ENCODE measurements around the gene PITX1.

PITX1 gene

GRCh38 chr5:135076801-135077200 is 42.8 kb upstream of the PITX1 start:
- TF ChIP-seq REST (IDR thresholded peaks at IDR 0.05; ENCODE audit: insufficient read depth in 1 of 2, low read depth in 2 of 2, low read length in 2 of 2) (no peak), POLR2AphosphoS5 (IDR thresholded peaks at IDR 0.05; ENCODE audit: low read depth, low read length) (no peak), SIN3A (IDR thresholded peaks at IDR 0.05; ENCODE audit: borderline replicate concordance, insufficient read depth, low read length) (no peak), TAF1 (IDR thresholded peaks at IDR 0.05; ENCODE audit: borderline replicate concordance, insufficient read depth, low read length) (no peak), FOXP2 (optimal IDR thresholded peaks at IDR 0.05; ENCODE audit: borderline replicate concordance, extremely low read depth, extremely low read length, insufficient read depth) (no peak)

- TF ChIP-seq FOXP2 (optimal IDR thresholded peaks at IDR 0.05; ENCODE audit: borderline replicate concordance, extremely low read depth, extremely low read length, insufficient read depth) (no peak), SIN3A (IDR thresholded peaks at IDR 0.05; ENCODE audit: borderline replicate concordance, insufficient read depth, low read length) (no peak), REST (IDR thresholded peaks at IDR 0.05; ENCODE audit: insufficient read depth in 1 of 2, low read depth in 2 of 2, low read length in 2 of 2) (no peak), POLR2AphosphoS5 (IDR thresholded peaks at IDR 0.05; ENCODE audit: low read depth, low read length) (no peak), TAF1 (IDR thresholded peaks at IDR 0.05; ENCODE audit: borderline replicate concordance, insufficient read depth, low read length) (no peak)
Observed at GRCh38 chr5:135076051-135076491, 42.0 kb upstream of the PITX1 start.

GRCh38 chr5:135075621-135076020 is 41.6 kb upstream of the PITX1 start:
- no peak for TF ChIP-seq TAF1 (IDR thresholded peaks at IDR 0.05; ENCODE audit: borderline replicate concordance, insufficient read depth, low read length)
- TF ChIP-seq FOXP2 (optimal IDR thresholded peaks at IDR 0.05; ENCODE audit: borderline replicate concordance, extremely low read depth, extremely low read length, insufficient read depth): no peak
- TF ChIP-seq SIN3A (IDR thresholded peaks at IDR 0.05; ENCODE audit: borderline replicate concordance, insufficient read depth, low read length): no peak
- no peak for TF ChIP-seq POLR2AphosphoS5 (IDR thresholded peaks at IDR 0.05; ENCODE audit: low read depth, low read length)
- no peak for TF ChIP-seq REST (IDR thresholded peaks at IDR 0.05; ENCODE audit: insufficient read depth in 1 of 2, low read depth in 2 of 2, low read length in 2 of 2)

GRCh38 chr5:135073761-135074345 is 39.8 kb upstream of the PITX1 start:
- TF ChIP-seq TAF1 (IDR thresholded peaks at IDR 0.05; ENCODE audit: borderline replicate concordance, insufficient read depth, low read length): no peak
- TF ChIP-seq FOXP2 (optimal IDR thresholded peaks at IDR 0.05; ENCODE audit: borderline replicate concordance, extremely low read depth, extremely low read length, insufficient read depth): no peak
- TF ChIP-seq POLR2AphosphoS5 (IDR thresholded peaks at IDR 0.05; ENCODE audit: low read depth, low read length): no peak
- TF ChIP-seq SIN3A (IDR thresholded peaks at IDR 0.05; ENCODE audit: borderline replicate concordance, insufficient read depth, low read length): no peak
- no peak for TF ChIP-seq REST (IDR thresholded peaks at IDR 0.05; ENCODE audit: insufficient read depth in 1 of 2, low read depth in 2 of 2, low read length in 2 of 2)

Data from PFSK-1 (cell line).